B cell (primary cell): ENCODE data around the gene TSPAN17. TPM values are rescaled to one million over a fixed set of nuclear protein-coding genes. Genes with fewer than 3 reads are reported as not detected.

Source experiments
- ATAC-seq: fragments of 200-7000 bp; cut with Tn5 transposase; one replicate; pipeline ENCODE4 v1.10.0; 2021; ENCODE audit warnings: low read depth, mild to moderate bottlenecking, moderate number of reproducible peaks, moderate library complexity
- CTCF ChIA-PET: fragments of 350-600 bp; sonication (Branson Sonifier 250); formaldehyde crosslinking; loops from one replicate; lab custom pipeline; 2021; ENCODE audit warnings: antibody characterized with exemption, inconsistent platforms; lab: Charles Lee
- POLR2A ChIA-PET: fragments of 350-600 bp; sonication (Branson Sonifier 250); formaldehyde crosslinking; loops from one replicate; lab custom pipeline; 2021; ENCODE audit warnings: antibody characterized with exemption; lab: Charles Lee
- DNase-seq: peaks from one replicate; pipeline ENCODE4 v3.0.0; 2013
- H2AFZ ChIP-seq: 2 replicates; pipeline ENCODE4 v1.6.1; 2012; ENCODE audit warnings: mild to moderate bottlenecking, low read depth, low read length; ENCODE audit not compliant: insufficient read depth, poor library complexity, severe bottlenecking
- H3K27ac ChIP-seq, 2 donors: 1 replicate in 1 of 2; 2 replicates in 1 of 2; pipeline ENCODE4 v1.5.1; 2012 to 2013; ENCODE audit warnings: low read length in 2 of 2, mild to moderate bottlenecking in 2 of 2, moderate library complexity in 1 of 2
- H3K27me3 ChIP-seq, 4 experiments: fragments of 200-600 bp in 1 of 4; sonication (generic) in 1 of 4; replicated peaks in 1 of 4; 1 replicate in 2 of 4; 2 replicates in 2 of 4; pipeline versions ENCODE4 v1.6.1 to v1.7.0; 2013 to 2016; ENCODE audit warnings: low read length in 3 of 4, mild to moderate bottlenecking in 2 of 4, mixed read lengths in 1 of 4, moderate library complexity in 1 of 4; ENCODE audit not compliant: insufficient read depth in 4 of 4, control insufficient read depth in 3 of 4; ENCODE audit errors: control extremely low read depth in 1 of 4
- H3K36me3 ChIP-seq, 2 experiments: replicated peaks in 1 of 2; 1 replicate in 1 of 2; 2 replicates in 1 of 2; pipeline versions ENCODE4 v1.6.1 to v1.7.1; 2013; ENCODE audit warnings: low read length in 1 of 2; ENCODE audit not compliant: insufficient read depth in 2 of 2, control insufficient read depth in 1 of 2; ENCODE audit errors: control extremely low read depth in 1 of 2, extremely low read depth in 1 of 2
- H3K4me1 ChIP-seq, 2 donors: fragments of 200-600 bp in 1 of 2; sonication (generic) in 1 of 2; 1 replicate in 1 of 2; 2 replicates in 1 of 2; pipeline versions ENCODE4 v1.5.1 to v1.6.1; 2013 to 2017; ENCODE audit warnings: low read length in 2 of 2; ENCODE audit not compliant: control insufficient read depth in 2 of 2, insufficient read depth in 2 of 2
- H3K4me2 ChIP-seq: replicated peaks from 2 replicates; pipeline ENCODE3; 2012; ENCODE audit warnings: mild to moderate bottlenecking, low read depth, low read length; ENCODE audit not compliant: poor library complexity, severe bottlenecking
- H3K4me3 ChIP-seq, 5 experiments: fragments of 200-600 bp in 1 of 5; sonication (generic) in 1 of 5; 1 replicate in 3 of 5; 2 replicates in 2 of 5; pipeline versions ENCODE4 v1.5.1 to v1.7.0; 2011 to 2016; ENCODE audit warnings: low read length in 4 of 5, mild to moderate bottlenecking in 4 of 5, low read depth in 2 of 5, control low read depth in 1 of 5, moderate library complexity in 1 of 5; ENCODE audit not compliant: insufficient read depth in 1 of 5; ENCODE audit errors: control extremely low read depth in 1 of 5, extremely low read depth in 1 of 5
- H3K79me2 ChIP-seq: fragments of 200-600 bp; sonication (generic); one replicate; pipeline ENCODE4 v1.6.0; 2016; ENCODE audit warnings: low read length; ENCODE audit not compliant: control insufficient read depth, insufficient read depth
- H3K9ac ChIP-seq: fragments of 200-600 bp; sonication (generic); 2 replicates; pipeline ENCODE4 v1.6.1; 2017; ENCODE audit warnings: mild to moderate bottlenecking, low read length, moderate library complexity
- H3K9me3 ChIP-seq, 3 donors: one replicate each; pipeline versions ENCODE4 v1.6.1 to v1.7.1; 2013; ENCODE audit warnings: low read length in 2 of 3; ENCODE audit not compliant: control insufficient read depth in 2 of 3, insufficient read depth in 1 of 3; ENCODE audit errors: control extremely low read depth in 1 of 3
- H4K20me1 ChIP-seq: 2 replicates; pipeline ENCODE4 v1.6.0; 2012; ENCODE audit warnings: mild to moderate bottlenecking, low read length; ENCODE audit not compliant: insufficient read depth, control insufficient read depth, poor library complexity, severe bottlenecking
- H3K27ac Mint-ChIP-seq: one replicate; pipeline ENCODE4 v1.8.0; 2021; ENCODE audit warnings: mixed read lengths
- H3K27me3 Mint-ChIP-seq: one replicate; pipeline ENCODE4 v1.8.0; 2021; ENCODE audit warnings: mixed read lengths
- H3K4me1 Mint-ChIP-seq: one replicate; pipeline ENCODE4 v1.8.0; 2021; ENCODE audit warnings: mixed read lengths
- H3K4me3 Mint-ChIP-seq: one replicate; pipeline ENCODE4 v1.8.0; 2021; ENCODE audit warnings: mixed read lengths
- H3K9me3 Mint-ChIP-seq: one replicate; pipeline ENCODE4 v1.8.0; 2022; ENCODE audit warnings: mixed read lengths; ENCODE audit not compliant: insufficient read depth
- CTCF ChIP-seq: fragments of 200-600 bp; IDR thresholded peaks from one replicate; pipeline ENCODE4 v1.8.0; 2022; ENCODE audit warnings: antibody characterized with exemption, mild to moderate bottlenecking
- EZH2 ChIP-seq: IDR thresholded peaks from 2 replicates; pipeline ENCODE4 v1.6.1; 2012; ENCODE audit warnings: borderline replicate concordance, low read depth, mild to moderate bottlenecking, moderate library complexity, low read length; ENCODE audit not compliant: insufficient read depth, poor library complexity, severe bottlenecking
- WGBS: methylation state at CpG from one replicate; pipeline ENCODE4 v1.1.5; 2013; ENCODE audit warnings: missing lambda C conversion rate; ENCODE audit not compliant: insufficient coverage; 5-methylcytosine and 5-hydroxymethylcytosine counted together
- intact Hi-C: fragments of 100-400 bp; cut with micrococcal nuclease; formaldehyde crosslinking; loops from one replicate; pipeline ENCODE4 v1.10.0; 2022
- polyA plus RNA-seq: library from polyadenylated mRNA; depleted of rRNA; stranded (reverse); fragments of >200 nt; gene quantifications from 2 replicates; pipeline ENCODE4 v1.2.3, GENCODE V29; 2012
- total RNA-seq, 2 donors: library from RNA; stranded (reverse); fragments of 120-200 nt in 1 of 2; gene quantifications; 1 replicate in 1 of 2; 2 replicates in 1 of 2; pipeline versions ENCODE4 v1.2.3 to v1.2.4, GENCODE V29; 2013 to 2022

The TSPAN17 gene
- total and polyA plus RNA-seq, 2 donors (not counting 1 experiment from before 2014, with no cell fraction given): 20.5 to 21.0 TPM

GRCh38 chr5:176679365-176680225 is 32.3 kb downstream of the TSPAN17 start:
- H3K27me3 Mint-ChIP-seq: peaks cover 60% of the 10 kb centered on the region

More at GRCh38 chr5:176679365-176680225, 32.3 kb downstream of the TSPAN17 start:
- Histone ChIP-seq H2AFZ (no peak overlapping the region), H3K79me2 (no peaks in the 10 kb centered on the region), H3K27me3 (peaks cover 0 to 52% (median 10%) of the 10 kb centered on the region in 4 experiments), H3K4me1 (no peaks in the 10 kb centered on the region), H3K4me2 (no peak overlapping the region), H3K27ac (no peak overlapping the region), H3K9ac (no peak overlapping the region), H4K20me1 (no peaks in the 10 kb centered on the region), H3K36me3 (no peaks in the 10 kb centered on the region), H3K9me3 (peaks cover 0 to 4% (median 0%) of the 10 kb centered on the region in 3 donors), H3K4me3 (no peak overlapping the region)
- H3K27ac Mint-ChIP-seq: no peak overlapping the region
- TF ChIP-seq EZH2 (no peak), CTCF (no peak)
- CTCF ChIA-PET: no interaction called here
- 36% methylated on average over 29 of the region's 31 CpGs for WGBS
- H3K4me1 Mint-ChIP-seq: peaks cover 2% of the 10 kb centered on the region
- DNase-seq (no peak), ATAC-seq (no peak)
- no peaks in the 10 kb centered on the region for H3K9me3 Mint-ChIP-seq
- H3K4me3 Mint-ChIP-seq: no peak overlapping the region
- intact Hi-C loops: no loop called here
- POLR2A ChIA-PET: no interaction called here
